ENCODE results near the gene PRKCA. TPM values are rescaled to one million over a fixed set of nuclear protein-coding genes. Genes with fewer than 3 reads are reported as not detected.

PRKCA gene
- total and polyA plus RNA-seq, 2 of the 13 experiments (the other 11 are each of a cell fraction or from before 2014, with no cell fraction given) = 18.5 to 21.5 TPM

DNA sequence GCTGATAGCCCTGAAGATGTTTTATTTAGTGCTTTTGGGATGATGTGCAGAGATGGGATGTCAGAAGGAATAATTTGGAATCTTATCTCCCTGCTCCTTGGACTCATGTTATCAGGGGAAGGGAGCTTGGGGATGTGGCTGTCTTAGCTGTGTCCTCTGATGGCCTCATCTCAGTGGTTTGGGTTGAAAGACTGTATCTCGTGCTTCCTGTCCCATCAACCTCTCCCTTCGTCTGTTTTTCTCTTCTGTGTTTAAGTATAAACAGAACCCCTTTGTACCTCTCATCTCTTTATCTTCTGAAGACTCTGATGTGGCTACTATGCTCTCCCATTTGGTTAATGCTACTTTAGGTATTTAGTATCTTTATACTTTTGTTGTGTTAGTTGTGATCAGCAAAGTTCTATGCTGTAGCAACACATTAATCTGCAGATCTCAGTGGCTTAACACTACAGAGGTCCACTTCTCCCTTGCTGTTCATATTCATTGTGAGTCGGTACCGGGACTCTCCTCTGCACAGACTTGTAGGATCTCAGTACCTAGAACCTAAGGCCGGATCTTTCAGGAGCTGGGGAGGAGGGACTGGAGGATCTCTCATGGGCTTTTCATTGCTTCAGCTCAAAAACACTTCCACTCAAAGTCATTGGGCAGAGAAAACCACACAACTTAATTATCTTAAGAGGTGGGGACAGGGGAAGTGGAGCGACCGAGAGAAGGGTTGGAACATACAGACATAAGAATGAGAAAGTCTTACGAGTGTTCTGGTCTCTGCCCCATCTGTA is 28.8 kb downstream of the PRKCA start:
- 95% methylated on average over 8 of the region's 8 CpGs for WGBS (ENCODE audit: low lambda C conversion rate)
- H4K20me1 ChIP-seq (ENCODE audit: insufficient read depth, low read length) = no peaks in the 10 kb centered on the region
- ATAC-seq = no peak
- no TSS peak for BruUV-seq (replicated peaks)
- no peak overlapping the region for H3K9ac ChIP-seq (ENCODE audit: insufficient read depth, low read depth, low read length)
- DNase-seq (ENCODE audit: low spot score) = no peak
- in situ Hi-C loops (cut with HindIII; ENCODE audit: extremely low pct_ligation_motif_present, low pct_unique_long_range_greater_than_20kb) = no loop called here
- H3K4me1 ChIP-seq (ENCODE audit: insufficient read depth, low read length) = peaks cover 15% of the 10 kb centered on the region
- CTCF ChIA-PET (ENCODE audit: low intra/inter-chr PET ratio, low total read pairs) = no interaction called here
- no peak for FAIRE-seq
- no peak overlapping the region for H3K27ac ChIP-seq (ENCODE audit: extremely low read length, insufficient read depth, low read length)
- H3K9me3 ChIP-seq (ENCODE audit: low read length) = no peaks in the 10 kb centered on the region
- no peaks in the 10 kb centered on the region for H3K27me3 ChIP-seq (ENCODE audit: control insufficient read depth in 1 of 2, insufficient read depth in 2 of 2, low read length in 2 of 2)
- no peak overlapping the region for H3K4me2 ChIP-seq (ENCODE audit: low read depth, low read length)
- H3K79me2 ChIP-seq (ENCODE audit: insufficient read depth, low read length) = peaks cover 52% of the 10 kb centered on the region
- POLR2A ChIA-PET = no interaction called here
- H3K4me3 ChIP-seq (replicated peaks in 1 of 3; ENCODE audit: insufficient read depth in 1 of 3, low read depth in 2 of 3, low read length in 3 of 3) = no peak overlapping the region
- no peak overlapping the region for H2AFZ ChIP-seq (ENCODE audit: low read length)
- peaks cover 3 to 9% of the 10 kb centered on the region in 2 experiments; a peak in 3 of 5 replicates for H3K36me3 ChIP-seq (replicated peaks in 1 of 2; ENCODE audit: control insufficient read depth in 1 of 2, insufficient read depth in 2 of 2, low read length in 2 of 2)
- intact Hi-C loops (cut with micrococcal nuclease; ENCODE audit: unreplicated experiment) = no loop called here
- TF ChIP-seq MIXL1 (CRISPR knock-in tag; IDR thresholded peaks at IDR 0.05) (no peak), NR1H2 (CRISPR knock-in tag; IDR thresholded peaks at IDR 0.05; ENCODE audit: borderline replicate concordance, low read depth) (no peak), RARG (CRISPR knock-in tag; IDR thresholded peaks at IDR 0.05; ENCODE audit: low read depth) (no peak), ZBTB20 (CRISPR knock-in tag; IDR thresholded peaks at IDR 0.05; ENCODE audit: borderline replicate concordance, low read depth) (no peak), JUNB (CRISPR knock-in tag; IDR thresholded peaks at IDR 0.05; ENCODE audit: borderline replicate concordance) (no peak), ARNT (IDR thresholded peaks at IDR 0.05) (no peak), SNAI1 (CRISPR knock-in tag; IDR thresholded peaks at IDR 0.05; ENCODE audit: borderline replicate concordance) (no peak), EP300 (IDR thresholded peaks at IDR 0.05; ENCODE audit: low read depth in 2 of 2, low read length in 2 of 2) (no peak), EP300 (CRISPR knock-in tag; IDR thresholded peaks at IDR 0.05; ENCODE audit: borderline replicate concordance) (no peak)
- TF ChIP-seq, protein P1, sequence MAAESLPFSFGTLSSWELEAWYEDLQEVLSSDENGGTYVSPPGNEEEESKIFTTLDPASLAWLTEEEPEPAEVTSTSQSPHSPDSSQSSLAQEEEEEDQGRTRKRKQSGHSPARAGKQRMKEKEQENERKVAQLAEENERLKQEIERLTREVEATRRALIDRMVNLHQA (CRISPR knock-in tag; IDR thresholded peaks at IDR 0.05) = no peak
- TF ChIP-seq, protein P2, sequence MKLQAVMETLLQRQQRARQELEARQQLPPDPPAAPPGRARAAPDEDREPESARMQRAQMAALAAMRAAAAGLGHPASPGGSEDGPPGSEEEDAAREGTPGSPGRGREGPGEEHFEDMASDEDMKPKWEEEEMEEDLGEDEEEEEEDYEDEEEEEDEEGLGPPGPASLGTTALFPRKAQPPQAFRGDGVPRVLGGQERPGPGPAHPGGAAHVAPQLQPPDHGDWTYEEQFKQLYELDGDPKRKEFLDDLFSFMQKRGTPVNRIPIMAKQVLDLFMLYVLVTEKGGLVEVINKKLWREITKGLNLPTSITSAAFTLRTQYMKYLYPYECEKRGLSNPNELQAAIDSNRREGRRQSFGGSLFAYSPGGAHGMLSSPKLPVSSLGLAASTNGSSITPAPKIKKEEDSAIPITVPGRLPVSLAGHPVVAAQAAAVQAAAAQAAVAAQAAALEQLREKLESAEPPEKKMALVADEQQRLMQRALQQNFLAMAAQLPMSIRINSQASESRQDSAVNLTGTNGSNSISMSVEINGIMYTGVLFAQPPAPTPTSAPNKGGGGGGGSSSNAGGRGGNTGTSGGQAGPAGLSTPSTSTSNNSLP (IDR thresholded peaks at IDR 0.05; ENCODE audit: low read depth, low read length) = no peak
- TF ChIP-seq, protein P3, sequence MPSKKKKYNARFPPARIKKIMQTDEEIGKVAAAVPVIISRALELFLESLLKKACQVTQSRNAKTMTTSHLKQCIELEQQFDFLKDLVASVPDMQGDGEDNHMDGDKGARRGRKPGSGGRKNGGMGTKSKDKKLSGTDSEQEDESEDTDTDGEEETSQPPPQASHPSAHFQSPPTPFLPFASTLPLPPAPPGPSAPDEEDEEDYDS (CRISPR knock-in tag; IDR thresholded peaks at IDR 0.05) = no peak

Data from HepG2 (cell line).